Fibroblast of the aortic adventitia (primary cell): ENCODE measurements around the gene PPARG. TPM values are rescaled to one million over a fixed set of nuclear protein-coding genes. Genes with fewer than 3 reads are reported as not detected.
"Not testable (repeated sequence)": the region's sequence is repeated elsewhere in the genome, so short reads cannot be mapped to it uniquely, and the experiment has no call there.

Experiments used
- DNase-seq: peaks from one replicate; pipeline ENCODE4 v3.0.0-alpha.2; 2010; ENCODE audit warnings: low read depth
- H3K4me3 ChIP-seq: 2 replicates; pipeline ENCODE4 v1.5.1; 2011; ENCODE audit warnings: low read depth, mild to moderate bottlenecking, control low read depth, low read length, moderate library complexity
- total RNA-seq: library from RNA; depleted of rRNA; stranded (reverse); fragments of >200 nt; gene quantifications from 2 replicates; pipeline ENCODE4 v1.2.3, GENCODE V29; 2012; ENCODE audit warnings: low replicate concordance
- TF ChIP-seq, protein P1 (sequence below): IDR thresholded peaks from 2 replicates; pipeline ENCODE4 v1.5.1; 2011; ENCODE audit warnings: mild to moderate bottlenecking, low read length, control low read depth, inconsistent platforms; ENCODE audit not compliant: insufficient read depth

Gene PPARG
- total RNA-seq, 1 donor = 39.4 TPM

DNA sequence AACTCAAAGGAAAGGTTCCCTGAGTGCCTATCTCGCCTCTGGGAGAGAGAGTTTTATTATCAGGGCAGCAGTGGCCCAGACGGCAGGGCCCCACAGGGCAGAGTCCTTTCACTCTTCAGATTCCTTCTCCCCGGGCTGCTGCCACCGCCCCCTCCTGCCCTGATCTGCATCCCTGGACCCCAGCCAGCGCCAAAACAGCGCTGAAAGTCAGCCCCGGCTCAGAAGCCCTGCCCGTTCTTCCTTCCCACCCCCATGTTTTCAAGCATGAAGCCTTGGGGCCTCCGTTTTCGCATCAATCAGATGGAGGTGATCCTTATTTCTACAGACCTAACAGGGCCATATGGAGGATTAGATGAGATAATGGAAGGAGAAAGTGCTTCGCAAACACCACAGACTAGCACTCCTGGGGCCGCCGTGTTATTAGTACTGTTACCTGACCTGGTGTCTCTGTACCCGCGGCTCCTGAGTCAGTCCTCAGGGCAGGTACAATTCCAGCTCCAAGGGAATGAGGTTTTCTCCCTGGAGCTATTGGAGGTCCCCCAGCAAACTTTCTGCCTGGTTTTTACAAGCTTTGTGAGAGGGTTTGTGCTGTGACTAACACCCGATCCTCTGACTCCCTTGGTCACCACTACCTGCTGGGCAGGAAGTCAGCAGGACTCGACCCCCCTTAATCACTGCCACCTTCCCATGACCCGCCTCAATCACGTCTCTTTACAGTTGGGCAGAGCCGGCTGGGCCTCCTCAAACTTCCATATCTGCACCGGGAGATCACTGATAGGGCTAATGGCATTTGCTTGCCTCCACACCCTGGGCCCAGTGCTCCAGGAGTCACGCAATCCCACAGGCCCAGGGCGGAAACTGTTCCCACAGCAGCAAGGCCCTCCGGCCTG is 156.0 kb downstream of the PPARG start:
- TF ChIP-seq, protein P1, sequence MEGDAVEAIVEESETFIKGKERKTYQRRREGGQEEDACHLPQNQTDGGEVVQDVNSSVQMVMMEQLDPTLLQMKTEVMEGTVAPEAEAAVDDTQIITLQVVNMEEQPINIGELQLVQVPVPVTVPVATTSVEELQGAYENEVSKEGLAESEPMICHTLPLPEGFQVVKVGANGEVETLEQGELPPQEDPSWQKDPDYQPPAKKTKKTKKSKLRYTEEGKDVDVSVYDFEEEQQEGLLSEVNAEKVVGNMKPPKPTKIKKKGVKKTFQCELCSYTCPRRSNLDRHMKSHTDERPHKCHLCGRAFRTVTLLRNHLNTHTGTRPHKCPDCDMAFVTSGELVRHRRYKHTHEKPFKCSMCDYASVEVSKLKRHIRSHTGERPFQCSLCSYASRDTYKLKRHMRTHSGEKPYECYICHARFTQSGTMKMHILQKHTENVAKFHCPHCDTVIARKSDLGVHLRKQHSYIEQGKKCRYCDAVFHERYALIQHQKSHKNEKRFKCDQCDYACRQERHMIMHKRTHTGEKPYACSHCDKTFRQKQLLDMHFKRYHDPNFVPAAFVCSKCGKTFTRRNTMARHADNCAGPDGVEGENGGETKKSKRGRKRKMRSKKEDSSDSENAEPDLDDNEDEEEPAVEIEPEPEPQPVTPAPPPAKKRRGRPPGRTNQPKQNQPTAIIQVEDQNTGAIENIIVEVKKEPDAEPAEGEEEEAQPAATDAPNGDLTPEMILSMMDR = no peak
- no peak for DNase-seq
- H3K4me3 ChIP-seq = no peak overlapping the region

DNA sequence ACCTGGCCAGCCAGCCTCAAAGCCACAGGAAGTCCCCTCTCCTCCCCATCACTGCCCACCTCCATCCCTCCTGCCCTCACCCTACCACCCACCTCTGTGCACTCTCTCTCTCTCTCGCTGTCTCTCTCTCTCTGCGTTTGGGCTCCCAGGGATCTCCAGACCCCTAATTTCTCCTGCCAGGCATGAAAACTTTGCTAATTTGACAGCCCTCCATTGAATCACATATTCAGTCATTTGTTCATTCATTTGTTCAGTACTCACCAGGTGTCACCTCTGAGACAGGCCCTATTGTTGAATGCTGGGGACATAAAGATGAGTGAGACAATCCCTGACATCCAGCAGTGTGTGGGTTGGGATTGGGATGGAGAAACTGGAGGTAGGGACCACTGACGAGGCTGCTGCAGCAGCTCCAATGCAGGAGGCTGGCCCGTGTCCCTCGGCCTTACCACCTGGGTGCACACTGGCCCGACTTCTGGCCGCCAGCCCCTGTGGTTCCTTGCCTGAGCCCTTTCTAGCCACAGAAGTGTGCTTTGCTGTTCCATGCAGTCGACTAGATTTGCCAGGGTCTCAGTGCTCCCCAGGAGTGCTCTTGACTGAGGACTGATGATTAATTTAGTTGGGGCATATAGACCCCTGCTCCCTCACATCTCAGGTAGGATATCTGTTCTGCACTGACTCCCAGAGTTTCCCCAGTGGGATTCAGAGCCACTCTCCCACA is 156.8 kb downstream of the PPARG start:
- TF ChIP-seq, protein P1 = no peak
- H3K4me3 ChIP-seq = no peak overlapping the region
- no peak for DNase-seq

DNA sequence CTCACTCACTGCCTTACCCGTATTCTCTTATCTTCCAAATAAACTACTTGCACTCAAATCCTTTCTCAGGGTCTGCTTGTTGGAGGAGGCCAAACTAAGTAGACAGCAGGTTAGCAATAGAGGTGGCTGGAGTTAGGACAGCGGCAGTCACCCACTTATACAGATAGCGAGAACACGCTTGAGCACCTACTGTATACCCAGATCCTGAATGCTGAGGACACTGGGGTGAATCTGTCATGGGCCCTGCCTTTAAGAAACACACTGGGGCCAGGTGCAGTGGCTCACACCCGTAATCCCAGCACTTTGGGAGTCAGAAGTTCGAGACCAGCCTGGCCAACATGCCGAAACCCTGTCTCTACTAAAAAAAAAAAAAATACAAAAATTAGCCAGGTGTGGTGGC is 157.4 kb downstream of the PPARG start:
- TF ChIP-seq, protein P1 = no peak
- H3K4me3 ChIP-seq = no peak overlapping the region
- DNase-seq = no peak

DNA sequence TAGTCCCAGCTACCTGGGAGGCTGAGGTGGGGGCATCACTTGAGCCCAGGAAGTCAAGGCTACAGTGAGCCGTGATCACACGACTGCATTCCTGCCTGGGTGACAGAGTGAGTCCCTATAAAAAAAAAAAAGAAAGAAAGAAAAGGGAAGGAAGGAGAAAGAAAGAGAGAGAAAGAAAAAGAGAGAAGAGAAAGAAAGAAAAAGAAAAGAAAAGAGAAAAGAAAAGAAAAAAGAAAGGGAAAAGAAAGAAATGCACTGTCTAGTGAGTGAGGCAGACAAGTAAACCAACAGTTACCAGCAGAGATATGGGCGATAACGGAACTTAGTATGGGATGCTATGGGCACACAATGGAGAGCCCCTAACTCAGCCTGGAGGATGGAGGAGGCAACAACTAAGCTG is 158.2 kb downstream of the PPARG start:
- DNase-seq = no peak
- TF ChIP-seq, protein P1 = no peak
- no peak overlapping the region for H3K4me3 ChIP-seq

DNA sequence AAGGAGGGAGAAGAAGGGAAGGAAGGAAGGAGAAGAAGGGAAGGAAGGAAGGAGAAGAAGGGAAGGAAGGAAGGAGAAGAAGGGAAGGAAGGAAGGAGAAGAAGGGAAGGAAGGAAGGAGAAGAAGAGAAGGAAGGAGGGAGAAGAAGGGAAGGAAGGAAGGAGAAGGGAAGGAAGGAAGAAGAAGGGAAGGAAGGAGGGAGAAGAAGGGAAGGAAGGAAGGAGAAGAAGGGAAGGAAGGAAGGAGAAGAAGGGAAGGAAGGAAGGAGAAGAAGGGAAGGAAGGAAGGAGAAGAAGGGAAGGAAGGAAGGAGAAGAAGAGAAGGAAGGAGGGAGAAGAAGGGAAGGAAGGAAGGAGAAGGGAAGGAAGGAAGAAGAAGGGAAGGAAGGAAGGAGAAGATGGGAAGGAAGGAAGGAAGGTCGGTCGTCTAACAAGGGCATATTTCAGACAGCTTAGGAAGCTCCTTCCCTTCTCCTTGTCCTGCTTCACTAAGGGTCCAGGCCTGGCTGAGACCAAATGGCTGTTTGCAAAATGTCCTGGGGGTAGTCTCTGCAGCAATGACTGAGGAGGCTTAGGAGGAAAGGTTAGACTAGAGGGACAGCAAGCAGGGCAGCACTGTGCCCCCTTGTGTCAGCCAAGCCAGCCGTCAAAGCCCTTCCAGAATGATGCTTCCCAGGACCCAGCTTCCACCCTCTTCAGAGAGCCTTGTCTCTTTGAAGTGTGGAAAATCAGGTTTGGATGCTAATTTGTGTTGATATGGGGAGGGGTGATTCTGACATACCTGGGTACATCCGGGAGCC is 159.7 kb downstream of the PPARG start:
- not testable (repeated sequence) for DNase-seq

DNA sequence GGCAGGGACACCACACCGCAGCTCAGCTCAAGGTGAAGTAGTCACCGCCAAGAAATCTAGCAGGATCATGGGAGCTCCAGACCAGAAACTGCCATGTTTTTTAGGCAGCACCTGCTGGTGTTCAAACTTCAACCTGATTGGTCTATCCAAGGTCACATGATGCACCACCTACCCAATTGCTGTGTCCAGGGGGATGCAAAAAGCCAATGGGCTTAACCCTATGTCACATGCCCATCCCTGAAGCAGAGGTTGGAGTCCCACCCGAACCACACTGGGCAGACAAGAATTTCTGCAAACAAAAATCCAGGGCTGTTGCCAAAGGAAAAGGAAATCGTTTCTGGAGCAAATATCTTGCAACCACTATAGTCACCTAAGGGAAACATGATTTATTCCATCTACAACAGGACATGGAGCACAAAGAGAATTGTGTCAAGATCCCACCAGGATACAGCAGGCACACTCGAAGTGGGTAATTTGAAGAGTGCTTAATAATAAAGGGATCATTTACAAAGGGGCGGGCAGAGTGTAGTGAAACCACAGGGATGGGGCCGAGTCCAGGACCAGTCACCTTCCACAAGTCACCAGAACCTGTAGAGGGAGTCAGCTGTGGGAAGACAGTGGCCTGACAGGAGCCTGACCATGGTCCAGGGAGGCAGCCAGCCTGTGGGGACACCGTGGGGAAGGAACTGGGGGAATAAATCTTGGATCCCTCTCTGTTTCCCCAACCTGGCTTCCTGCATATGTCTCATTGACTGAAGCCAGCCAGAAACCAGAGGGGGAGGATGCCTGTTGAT is 161.2 kb downstream of the PPARG start:
- no peak for DNase-seq
- H3K4me3 ChIP-seq = no peak overlapping the region
- TF ChIP-seq, protein P1 = no peak

More for the DNA sequence above, 159.7 kb downstream of the PPARG start:
- not testable (repeated sequence) for H3K4me3 ChIP-seq
